GM19025 (cell line): Measurements from ENCODE around the gene LTO1.

Source experiments
- ATAC-seq: cut with Tn5 transposase; IDR thresholded peaks from one replicate; pipeline ENCODE4 v1.9.1; 2021; ENCODE audit warnings: mild to moderate bottlenecking, low read depth, moderate library complexity; ENCODE audit not compliant: unreplicated experiment

LTO1 gene

DNA sequence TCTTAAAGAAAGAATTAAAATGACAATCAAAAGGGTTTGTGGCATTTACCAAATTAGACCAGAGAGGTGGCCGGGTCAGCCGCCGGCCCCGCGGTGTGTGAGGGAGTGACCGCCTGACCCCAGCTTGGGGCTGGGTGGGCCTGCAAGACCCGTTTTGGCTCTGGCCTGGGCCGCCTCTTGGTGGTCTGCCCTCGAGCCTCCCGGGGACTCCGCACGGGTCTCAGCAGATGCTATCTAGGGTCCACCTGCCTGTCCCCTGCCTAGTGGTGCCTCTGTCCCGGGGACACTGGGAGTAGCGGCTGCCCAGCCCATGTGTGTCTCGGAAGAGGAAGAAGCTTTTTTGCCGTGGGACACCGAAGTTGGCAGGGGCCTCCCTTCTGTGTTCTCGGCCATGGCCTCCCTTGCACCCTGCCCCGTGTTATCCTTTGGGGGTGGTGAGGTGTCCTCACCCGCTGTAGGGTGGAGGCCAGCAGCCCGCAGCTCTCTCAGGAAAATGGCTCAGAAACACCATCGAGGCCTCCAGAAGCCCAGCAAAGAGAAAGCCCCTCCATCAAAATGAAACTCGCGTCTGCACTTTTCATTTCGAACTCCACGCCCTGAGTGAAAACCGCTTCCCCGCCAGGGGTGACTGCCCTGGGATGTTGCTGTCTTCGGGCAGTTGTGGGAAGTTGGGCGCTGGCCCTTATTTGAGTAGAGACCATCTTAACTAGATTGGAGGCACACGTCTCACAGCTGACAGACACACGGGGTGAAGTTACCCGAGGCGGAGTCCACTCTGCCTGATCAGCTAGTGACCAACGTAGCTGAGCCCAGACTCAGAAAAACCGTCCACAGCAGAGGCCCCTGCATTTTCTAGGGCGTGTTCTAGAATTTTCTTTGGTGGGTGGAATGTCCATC is 26.2 kb downstream of the LTO1 start:
- no peak for ATAC-seq

DNA sequence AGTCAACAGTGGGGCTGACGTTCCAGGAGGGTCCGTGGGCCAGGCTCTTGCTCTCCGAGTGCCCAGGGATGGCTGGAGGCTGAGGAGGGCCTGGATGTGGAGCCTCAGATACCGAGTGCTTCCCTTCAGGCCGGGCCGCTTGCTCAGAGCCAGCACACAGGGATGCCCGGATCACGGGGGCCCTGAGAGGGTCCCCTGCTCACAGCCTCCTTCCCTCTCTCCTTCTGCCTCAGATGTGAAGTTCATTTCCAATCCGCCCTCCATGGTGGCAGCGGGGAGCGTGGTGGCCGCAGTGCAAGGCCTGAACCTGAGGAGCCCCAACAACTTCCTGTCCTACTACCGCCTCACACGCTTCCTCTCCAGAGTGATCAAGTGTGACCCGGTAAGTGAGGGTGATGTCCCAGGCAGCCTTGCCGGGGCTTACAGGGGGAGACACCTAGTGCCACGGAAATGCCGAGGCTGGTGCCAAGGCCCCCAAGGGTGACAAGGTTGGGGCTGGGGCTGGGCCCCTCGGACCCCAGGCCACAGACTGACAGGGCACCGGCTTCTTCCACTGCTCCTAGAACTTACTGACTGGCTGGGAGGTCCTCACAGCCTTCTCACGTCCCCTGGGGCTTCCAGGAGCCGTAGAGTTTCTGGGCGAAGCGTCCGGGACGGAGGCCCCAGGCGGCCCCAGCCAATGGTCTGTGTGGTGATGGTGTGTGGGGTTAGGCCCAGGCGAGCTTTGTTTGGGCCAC is 27.2 kb downstream of the LTO1 start:
- ATAC-seq = no peak

DNA sequence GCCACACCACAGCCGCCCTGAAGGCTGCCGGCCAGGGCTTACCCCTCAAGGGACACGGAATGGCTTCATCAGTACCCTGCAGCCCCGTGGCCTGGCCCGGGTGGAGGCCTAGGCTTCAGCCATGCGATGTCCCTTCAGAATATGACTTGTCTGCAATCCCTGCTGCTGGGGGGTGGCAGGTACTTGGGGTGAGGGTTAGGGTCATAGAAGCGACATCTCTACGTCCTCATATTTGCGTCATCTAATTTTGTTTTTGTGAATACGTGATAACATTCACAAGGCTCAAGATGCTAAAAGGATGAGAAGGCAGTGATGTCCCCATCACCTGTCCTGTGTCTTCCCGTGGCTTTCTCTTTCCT is 27.8 kb downstream of the LTO1 start:
- ATAC-seq = no peak

DNA sequence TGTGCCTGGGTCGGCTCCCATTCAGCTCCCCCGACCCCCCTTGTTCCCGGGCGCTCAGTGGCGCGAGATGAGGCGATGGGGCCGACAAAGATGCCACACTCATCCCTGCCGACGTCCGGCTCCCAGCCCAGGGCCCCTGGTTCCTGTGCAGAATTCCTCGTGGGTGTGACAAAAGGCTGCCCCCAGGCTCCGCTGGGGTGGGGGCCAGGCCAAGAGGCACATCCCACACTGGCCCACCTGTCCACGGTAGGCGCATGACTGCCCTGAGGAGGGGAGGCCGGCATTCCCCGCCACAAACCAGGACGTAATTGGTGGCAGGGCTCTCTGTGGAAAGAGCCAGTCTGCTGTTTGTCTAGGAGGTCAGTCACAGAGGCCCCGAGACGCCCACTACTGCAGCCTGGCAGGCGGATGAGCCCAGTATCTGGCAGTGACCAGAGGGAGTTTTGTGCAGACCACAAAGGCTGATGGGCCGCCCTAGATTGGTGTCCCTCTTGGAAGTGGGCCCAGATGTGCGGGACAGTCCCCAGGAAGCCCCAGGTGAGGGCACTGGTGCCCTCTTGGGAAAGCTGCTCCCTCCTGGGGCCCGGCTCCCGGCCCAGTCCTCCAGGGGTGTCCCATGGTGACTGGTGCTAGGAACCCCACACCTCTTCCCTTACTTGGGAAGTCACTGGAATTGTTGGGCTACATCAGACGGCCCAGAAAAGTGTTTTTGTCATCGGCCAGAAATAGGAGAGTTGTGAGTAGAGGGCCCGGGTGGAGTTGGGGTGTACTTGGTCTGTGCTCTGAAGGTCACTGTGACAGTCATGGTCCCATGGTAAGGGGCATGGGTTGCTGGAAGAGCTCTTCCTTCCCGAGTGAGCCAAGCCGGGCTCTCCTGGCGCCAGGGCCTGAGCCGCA is 28.4 kb downstream of the LTO1 start:
- ATAC-seq = no peak

DNA sequence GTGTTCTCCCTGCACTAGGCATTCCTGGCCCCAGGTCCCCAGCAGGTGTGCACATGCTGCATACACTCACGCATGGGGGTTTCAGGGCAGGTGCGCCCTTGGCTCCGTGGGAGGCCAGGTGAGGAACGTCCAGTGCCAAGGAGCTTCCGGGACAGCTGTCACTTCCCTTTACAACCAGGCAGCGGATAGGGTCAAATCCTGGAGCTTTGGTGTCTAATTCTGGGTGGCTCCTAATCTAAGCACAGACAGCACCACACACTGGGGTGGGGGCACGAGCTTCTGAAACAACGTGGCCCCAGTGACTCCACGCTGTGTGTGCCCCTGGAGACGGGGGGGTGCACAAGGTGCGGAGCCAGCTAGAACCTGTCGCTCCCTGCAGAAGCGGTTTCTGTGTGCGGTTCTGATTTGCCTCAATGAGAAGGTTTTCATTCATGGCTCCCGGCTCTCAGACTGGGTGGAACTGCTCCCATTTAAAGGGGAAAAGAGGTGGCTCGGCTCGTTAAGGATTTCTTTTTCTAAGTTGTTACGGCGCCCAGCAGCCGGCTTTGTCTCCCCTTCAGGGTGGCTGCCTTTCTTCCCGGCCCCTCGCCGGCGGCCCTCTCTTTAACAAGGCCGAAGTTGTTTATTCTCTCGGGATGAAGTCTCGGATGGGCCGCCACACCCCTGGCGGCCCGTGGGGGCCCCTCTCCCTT is 29.2 kb downstream of the LTO1 start:
- ATAC-seq = no peak

DNA sequence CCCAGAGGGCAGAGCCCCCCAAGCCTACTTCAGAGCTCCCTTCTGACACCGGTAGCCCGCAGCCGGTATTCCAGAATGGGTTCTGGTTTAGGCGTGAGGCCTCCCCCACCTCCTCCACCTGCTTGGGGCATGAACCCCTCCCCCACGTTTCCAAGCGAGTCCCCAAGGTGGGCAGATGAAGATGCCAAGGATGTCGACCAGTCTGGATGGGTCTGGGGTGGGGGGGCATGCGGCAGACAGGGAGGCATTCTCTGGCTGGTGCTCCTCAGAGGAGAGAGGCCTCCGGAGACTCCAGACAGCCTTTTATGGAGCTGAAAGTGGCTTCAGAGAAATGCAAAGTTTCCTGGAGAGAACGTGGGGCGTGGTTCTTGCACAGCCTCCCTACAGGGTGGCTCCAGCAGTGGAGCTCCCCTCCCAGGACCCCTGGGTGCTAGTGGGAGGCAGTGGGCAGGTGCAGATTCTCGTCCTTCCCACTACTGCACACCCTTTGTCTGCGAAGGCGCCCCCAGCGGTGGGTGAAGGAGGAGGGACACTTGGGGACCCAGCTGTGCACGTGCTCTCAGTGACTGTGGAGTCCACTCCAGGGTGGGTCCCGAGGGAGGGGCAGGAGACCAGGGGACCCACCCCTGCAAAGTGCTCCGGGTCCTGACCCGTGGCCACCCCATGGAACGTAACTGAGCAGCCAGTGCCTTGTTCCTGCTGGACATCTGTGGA is 30.0 kb downstream of the LTO1 start:
- no peak for ATAC-seq

DNA sequence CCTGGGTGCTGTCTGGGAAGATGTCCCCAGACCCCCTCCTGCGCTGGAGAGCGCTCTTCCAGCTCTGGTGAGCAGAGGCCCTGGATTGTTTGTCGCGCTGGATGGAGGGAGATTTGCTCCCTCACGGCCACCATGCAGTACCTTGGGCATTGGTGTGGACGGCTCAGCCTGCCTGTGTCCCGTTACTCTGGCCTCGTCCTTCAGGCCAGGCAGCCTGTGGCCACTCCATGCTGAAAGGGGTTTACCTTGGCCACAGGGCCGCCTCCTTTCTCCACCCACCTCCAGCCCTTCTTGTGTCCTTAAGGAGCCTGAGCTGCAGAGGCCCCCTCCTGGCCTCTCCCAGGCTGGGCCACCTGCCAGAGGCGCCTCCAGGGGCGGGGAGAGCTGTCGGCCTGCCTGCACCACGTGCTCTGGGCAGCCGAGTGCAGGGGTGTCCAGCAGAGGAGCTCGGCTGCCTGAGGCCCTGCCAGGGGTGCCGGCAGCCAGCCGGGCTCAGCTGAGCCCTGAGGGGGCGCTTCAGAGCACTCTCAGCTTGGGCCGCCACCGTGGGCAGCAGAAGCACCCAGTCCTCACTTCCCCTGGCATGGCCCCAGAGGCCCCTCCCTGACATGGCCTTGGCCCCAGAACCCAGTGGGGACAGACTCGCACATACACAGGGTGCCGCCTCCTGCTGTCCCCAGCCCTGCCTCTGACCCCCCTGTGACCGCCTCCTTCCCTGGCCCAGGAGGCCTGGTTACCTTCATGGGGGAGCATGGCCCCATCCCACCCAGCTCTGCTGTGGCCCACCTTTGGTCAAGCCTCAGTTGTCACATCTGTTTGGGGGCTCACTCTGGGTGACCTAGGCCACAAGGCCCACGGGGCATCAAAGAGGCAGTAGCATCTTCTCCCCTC is 30.8 kb downstream of the LTO1 start:
- no peak for ATAC-seq

DNA sequence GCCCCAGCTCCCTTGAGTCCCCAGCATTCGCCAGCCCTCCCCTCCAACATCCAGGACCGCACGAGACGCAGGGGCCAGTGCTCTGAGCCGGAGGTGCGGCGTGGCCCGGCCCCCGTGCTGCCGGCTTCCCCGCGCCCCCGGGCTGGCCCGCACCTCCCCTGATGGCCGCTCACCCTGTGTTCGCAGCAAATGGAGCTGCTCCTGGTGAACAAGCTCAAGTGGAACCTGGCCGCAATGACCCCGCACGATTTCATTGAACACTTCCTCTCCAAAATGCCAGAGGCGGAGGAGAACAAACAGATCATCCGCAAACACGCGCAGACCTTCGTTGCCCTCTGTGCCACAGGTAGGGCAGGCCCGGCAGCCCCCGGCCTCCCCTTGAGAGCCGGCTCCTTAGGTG is 31.5 kb downstream of the LTO1 start:
- ATAC-seq = no peak

DNA sequence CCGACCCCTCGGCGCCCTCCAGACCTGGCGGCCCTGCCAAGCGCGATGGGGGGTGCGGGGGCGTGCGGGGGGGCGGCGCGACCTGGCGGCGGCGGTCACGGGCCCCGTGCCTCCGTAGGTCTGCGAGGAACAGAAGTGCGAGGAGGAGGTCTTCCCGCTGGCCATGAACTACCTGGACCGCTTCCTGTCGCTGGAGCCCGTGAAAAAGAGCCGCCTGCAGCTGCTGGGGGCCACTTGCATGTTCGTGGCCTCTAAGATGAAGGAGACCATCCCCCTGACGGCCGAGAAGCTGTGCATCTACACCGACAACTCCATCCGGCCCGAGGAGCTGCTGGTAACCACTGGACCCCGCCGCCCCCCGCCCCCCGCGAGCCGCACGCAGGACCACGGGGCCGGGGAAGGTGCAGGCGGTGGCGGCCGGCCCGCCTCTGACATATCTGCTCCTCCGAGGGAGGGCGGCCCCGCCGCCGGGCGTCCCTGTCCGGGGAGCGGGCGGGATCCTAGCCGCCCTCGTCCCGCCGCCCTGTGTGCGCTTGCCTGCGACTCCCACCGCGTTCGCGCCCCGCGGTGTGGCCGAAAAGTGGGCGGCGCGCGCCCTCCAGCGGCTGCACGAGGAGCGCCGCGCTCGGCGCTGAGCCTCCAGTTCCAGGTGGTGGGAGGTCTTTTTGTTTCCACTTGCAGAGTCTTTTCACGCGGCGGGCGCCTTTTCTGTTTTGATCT is 32.1 kb downstream of the LTO1 start:
- ATAC-seq = peak; percentile 63

DNA sequence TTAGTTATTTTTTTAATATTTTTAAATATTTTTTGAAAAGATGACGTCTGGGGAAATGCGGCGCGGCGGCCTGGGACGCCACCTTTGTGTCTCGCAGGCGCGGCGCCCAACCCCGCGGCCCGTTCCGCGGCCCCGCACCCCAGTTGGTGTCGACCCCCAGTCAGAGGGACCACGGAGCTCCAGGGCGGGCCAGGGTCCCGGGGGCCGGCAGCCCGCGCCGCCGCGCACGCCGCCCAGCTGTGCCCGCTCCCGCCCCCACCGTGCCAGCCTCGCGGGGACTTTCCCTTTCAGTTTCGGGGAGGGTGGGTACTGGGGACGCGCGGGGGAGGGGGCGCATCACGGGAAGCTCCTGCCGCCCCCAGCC is 32.6 kb downstream of the LTO1 start:
- no peak for ATAC-seq

DNA sequence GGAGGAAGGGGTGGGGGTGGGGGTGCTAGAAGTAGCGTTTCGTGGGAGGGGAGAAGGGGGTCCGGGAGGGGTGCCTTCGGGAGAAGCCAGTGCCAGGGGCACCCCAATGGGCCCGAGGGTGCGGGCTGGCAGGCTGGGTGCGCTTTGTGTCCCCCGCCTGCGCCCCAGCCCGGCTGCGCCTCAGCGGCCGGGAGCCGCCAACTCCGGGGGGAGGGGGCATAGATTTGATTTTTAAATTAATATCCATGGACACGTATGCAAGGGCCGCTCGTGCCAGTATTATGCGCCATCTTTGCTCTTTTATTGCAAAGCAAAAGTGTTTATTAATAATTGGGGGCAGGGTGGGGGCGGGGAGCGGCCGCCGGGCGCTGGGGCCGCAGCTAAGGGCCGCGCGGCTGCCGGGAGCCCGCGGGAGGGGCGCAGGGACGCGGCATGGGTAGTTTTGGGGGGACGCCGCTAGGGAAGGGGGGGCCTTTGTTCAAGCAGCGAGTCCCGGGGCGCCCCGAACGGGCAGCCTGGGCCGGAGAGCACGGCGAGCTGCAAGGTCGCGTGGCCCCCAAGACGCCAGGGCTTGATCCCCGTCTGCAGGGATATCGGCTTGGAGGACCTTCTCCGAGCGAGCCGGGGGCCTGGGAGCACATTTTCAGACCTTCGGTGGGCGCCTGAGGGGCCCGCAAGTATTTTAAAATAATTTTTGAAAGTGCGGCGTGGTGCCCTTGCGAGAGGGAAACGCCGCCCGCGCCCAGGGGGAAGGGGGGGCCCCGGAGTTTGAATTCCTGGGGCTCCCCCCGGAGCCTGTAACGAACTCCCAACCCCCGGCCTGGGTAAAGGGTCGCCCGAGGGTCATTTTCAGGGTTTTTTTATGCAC is 33.2 kb downstream of the LTO1 start:
- ATAC-seq = no peak

DNA sequence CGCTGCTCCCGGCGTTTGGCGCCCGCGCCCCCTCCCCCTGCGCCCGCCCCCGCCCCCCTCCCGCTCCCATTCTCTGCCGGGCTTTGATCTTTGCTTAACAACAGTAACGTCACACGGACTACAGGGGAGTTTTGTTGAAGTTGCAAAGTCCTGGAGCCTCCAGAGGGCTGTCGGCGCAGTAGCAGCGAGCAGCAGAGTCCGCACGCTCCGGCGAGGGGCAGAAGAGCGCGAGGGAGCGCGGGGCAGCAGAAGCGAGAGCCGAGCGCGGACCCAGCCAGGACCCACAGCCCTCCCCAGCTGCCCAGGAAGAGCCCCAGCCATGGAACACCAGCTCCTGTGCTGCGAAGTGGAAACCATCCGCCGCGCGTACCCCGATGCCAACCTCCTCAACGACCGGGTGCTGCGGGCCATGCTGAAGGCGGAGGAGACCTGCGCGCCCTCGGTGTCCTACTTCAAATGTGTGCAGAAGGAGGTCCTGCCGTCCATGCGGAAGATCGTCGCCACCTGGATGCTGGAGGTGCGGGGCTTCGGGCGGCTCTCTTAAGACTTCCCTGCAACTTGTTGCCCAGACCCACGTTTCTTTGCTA is 34.1 kb downstream of the LTO1 start, which contains the start of gene CCND1:
CCND1 (plus strand) TSS at position 162 of the 587 bp plus-strand sequence; CDS start at position 320, 158 bp downstream.
- ATAC-seq = no peak

DNA sequence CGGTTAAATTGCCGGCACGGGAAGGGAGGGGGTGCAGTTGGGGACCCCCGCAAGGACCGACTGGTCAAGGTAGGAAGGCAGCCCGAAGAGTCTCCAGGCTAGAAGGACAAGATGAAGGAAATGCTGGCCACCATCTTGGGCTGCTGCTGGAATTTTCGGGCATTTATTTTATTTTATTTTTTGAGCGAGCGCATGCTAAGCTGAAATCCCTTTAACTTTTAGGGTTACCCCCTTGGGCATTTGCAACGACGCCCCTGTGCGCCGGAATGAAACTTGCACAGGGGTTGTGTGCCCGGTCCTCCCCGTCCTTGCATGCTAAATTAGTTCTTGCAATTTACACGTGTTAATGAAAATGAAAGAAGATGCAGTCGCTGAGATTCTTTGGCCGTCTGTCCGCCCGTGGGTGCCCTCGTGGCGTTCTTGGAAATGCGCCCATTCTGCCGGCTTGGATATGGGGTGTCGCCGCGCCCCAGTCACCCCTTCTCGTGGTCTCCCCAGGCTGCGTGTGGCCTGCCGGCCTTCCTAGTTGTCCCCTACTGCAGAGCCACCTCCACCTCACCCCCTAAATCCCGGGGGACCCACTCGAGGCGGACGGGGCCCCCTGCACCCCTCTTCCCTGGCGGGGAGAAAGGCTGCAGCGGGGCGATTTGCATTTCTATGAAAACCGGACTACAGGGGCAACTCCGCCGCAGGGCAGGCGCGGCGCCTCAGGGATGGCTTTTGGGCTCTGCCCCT is 34.7 kb downstream of the LTO1 start:
- no peak for ATAC-seq

DNA sequence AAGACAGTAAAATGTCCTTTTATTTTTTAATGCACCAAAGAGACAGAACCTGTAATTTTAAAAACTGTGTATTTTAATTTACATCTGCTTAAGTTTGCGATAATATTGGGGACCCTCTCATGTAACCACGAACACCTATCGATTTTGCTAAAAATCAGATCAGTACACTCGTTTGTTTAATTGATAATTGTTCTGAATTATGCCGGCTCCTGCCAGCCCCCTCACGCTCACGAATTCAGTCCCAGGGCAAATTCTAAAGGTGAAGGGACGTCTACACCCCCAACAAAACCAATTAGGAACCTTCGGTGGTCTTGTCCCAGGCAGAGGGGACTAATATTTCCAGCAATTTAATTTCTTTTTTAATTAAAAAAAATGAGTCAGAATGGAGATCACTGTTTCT is 35.3 kb downstream of the LTO1 start:
- no peak for ATAC-seq

DNA sequence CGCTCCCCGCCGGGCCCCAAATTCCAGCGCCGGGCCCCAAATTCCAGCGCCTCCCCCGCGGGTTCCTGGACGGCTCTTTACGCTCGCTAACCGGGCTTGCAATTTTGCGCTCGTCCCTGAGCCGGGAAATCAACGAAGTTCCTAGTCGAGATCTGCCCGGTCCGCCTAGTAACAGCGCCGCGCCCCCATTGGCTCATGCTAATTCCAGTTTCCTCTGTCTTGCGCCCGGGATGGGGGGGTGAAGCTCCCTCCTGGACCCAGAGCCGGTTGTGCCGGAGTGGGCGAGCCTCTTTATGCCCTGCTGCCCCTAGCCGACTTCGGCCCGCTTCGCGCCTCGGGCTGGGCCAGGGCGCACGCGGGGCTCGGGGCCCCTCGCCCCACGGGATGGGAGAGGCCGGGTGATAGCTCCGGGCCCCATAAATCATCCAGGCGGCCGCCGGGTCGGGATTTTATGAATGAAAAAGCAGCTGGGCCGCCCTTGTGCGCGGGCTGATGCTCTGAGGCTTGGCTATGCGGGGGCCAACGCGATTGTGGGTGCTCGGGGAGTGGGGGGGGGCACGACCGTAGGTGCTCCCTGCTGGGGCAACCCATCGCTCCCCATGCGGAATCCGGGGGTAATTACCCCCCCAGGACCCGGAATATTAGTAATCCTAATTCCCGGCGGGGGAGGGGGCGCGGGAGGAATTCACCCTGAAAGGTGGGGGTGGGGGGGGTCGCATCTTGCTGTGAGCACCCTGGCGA is 36.0 kb downstream of the LTO1 start:
- ATAC-seq = no peak
